Thyroid gland (tissue), 4 donors: ENCODE data around the gene CYTH1. TPM values are rescaled to one million over a fixed set of nuclear protein-coding genes. Genes with fewer than 3 reads are reported as not detected.

Source experiments
- DNase-seq, 2 donors: peaks; one replicate each; pipeline ENCODE4 v3.0.0-alpha.2; 2019
- H3K27ac ChIP-seq, 3 donors: fragments of 200-600 bp; sonication (generic); 1 replicate in 2 of 3; 2 replicates in 1 of 3; pipeline ENCODE4 v1.5.1; 2016 to 2019; ENCODE audit warnings: mild to moderate bottlenecking in 1 of 3, moderate library complexity in 1 of 3
- H3K27me3 ChIP-seq: fragments of 200-600 bp; sonication (generic); one replicate; pipeline ENCODE4 v1.5.1; 2019
- H3K36me3 ChIP-seq, 2 donors: fragments of 200-600 bp; sonication (generic); one replicate each; pipeline ENCODE4 v1.5.1; 2016 to 2019
- H3K4me1 ChIP-seq, 2 donors: fragments of 200-600 bp; sonication (generic); one replicate each; pipeline ENCODE4 v1.5.1; 2017 to 2019
- H3K4me3 ChIP-seq, 3 donors: fragments of 200-600 bp; sonication (generic); replicated peaks in 1 of 3; 1 replicate in 2 of 3; 2 replicates in 1 of 3; pipeline ENCODE4 v1.5.1; 2016; ENCODE audit warnings: mild to moderate bottlenecking in 1 of 3
- H3K9me3 ChIP-seq: fragments of 200-600 bp; sonication (generic); one replicate; pipeline ENCODE4 v1.5.1; 2017
- CTCF ChIP-seq, 6 experiments: fragments of 200-600 bp in 3 of 6; fragments of 450-650 bp in 3 of 6; sonication (generic) in 3 of 6; IDR thresholded peaks; one replicate each; pipeline ENCODE4 v1.5.1; 2016 to 2019; ENCODE audit warnings: antibody characterized with exemption in 6 of 6, mild to moderate bottlenecking in 2 of 6, inconsistent platforms in 1 of 6, moderate library complexity in 1 of 6
- POLR2A ChIP-seq, 2 donors: fragments of 450-650 bp; IDR thresholded peaks; one replicate each; pipeline ENCODE4 v1.6.1; 2017; ENCODE audit warnings: antibody characterized with exemption in 2 of 2, mild to moderate bottlenecking in 2 of 2, moderate library complexity in 1 of 2
- WGBS, 2 donors: methylation state at CpG; one replicate each; pipeline ENCODE4 v1.1.5; 2017; 5-methylcytosine and 5-hydroxymethylcytosine counted together
- intact Hi-C: fragments of 100-400 bp; cut with DNase I; formaldehyde crosslinking; loops from one replicate; pipeline ENCODE4 v1.15.1; 2023
- total RNA-seq, 4 donors: library from RNA; depleted of rRNA; stranded (reverse); fragments of >200 nt; gene quantifications; one replicate each; pipeline ENCODE4 v1.2.3, GENCODE V29; 2016

The CYTH1 gene
- total RNA-seq, 4 donors from 2014 or later: 69.0 to 94.5 (median 75.7) TPM

DNA sequence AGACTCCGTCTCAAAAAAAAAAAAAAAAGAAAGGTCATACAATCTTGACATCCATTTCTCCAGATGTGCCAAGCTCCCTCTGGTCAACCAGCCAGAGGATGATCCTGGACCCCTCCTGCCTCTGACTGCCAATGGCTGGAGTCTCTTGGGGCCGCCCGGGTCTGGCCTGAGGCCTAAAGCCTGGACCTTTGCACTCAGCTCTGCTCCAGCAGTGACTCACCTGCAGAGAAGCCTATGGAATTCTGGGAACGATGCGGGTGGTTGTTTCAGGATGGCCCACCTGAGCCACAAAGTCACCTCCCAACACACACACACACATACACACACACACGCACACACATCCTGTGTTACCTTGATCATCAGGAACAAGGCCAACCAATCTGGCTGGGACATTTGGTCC, 140.8 kb downstream of the CYTH1 start:
- intact Hi-C loops: no loop called here
- Histone ChIP-seq H3K27me3 (no peaks in the 10 kb centered on the region), H3K4me3 (no peak overlapping the region), H3K36me3 (no peaks in the 10 kb centered on the region), H3K9me3 (no peaks in the 10 kb centered on the region), H3K4me1 (no peaks in the 10 kb centered on the region), H3K27ac (no peak overlapping the region)
- TF ChIP-seq POLR2A (IDR thresholded peaks at IDR 0.05) (no peak), CTCF (IDR thresholded peaks at IDR 0.05) (no peak)
- WGBS, 2 donors: 95 to 97% methylated on average over 6 of the region's 6 CpGs
- DNase-seq: no peak

DNA sequence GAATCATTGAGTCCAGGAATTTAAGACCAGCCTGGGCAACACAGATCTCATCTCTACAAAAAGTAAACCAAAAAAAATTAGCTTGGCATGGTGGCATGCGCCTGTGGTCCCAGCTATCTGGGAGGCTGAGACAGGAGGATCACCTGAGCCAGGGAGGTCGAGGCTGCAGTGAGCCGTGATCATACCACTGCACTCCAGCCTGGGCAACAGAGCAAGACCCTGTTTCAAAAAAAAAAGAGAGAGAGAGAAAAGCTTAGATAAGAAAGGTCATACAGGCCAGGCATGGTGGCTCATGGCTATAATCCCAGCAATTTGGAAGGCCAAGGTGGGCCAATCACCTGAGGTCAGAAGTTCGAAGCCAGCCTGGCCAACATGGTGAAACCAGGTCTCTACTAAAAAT, 141.4 kb downstream of the CYTH1 start:
- Histone ChIP-seq H3K4me1 (no peaks in the 10 kb centered on the region), H3K27me3 (no peaks in the 10 kb centered on the region), H3K27ac (no peak overlapping the region), H3K9me3 (no peaks in the 10 kb centered on the region), H3K36me3 (no peaks in the 10 kb centered on the region), H3K4me3 (no peak overlapping the region)
- 65 to 85% methylated on average over 4 of the region's 4 CpGs for WGBS, 2 donors
- no peak for DNase-seq
- intact Hi-C loops: no loop called here
- TF ChIP-seq CTCF (IDR thresholded peaks at IDR 0.05): no peak
- TF ChIP-seq POLR2A (IDR thresholded peaks at IDR 0.05): no peak

GRCh38 chr17:78637643-78638420, 144.2 kb downstream of the CYTH1 start:
- TF ChIP-seq POLR2A (IDR thresholded peaks at IDR 0.05) (no peak), CTCF (IDR thresholded peaks at IDR 0.05) (no peak)
- intact Hi-C loops: no loop called here
- Histone ChIP-seq H3K9me3 (no peaks in the 10 kb centered on the region), H3K4me3 (no peak overlapping the region), H3K27me3 (no peaks in the 10 kb centered on the region), H3K27ac (no peak overlapping the region), H3K36me3 (no peaks in the 10 kb centered on the region), H3K4me1 (no peaks in the 10 kb centered on the region)
- DNase-seq: no peak
- 90 to 91% methylated on average over 16 of the region's 16 CpGs for WGBS, 2 donors

DNA sequence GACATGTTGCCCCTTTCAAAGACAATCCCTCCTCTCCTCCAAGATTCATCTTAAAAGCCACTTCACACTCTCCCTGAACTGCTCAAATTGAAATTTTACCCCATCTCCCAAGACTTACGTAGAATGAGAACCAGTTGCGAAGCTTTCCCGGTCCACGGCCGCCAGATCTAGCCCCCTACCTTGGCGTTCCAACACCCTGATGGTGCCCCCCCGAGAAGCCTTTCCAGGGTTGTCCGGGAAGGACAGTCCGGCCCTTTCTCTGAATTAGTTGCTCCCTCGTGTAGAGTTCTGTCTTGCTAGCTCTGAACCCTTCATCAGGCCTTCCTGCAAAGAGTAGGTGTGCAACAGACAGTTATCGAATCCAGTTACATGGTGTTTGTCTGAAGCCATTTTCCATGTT, 144.9 kb downstream of the CYTH1 start:
- DNase-seq: no peak
- no peaks in the 10 kb centered on the region for H3K36me3 ChIP-seq
- no peak overlapping the region for H3K4me3 ChIP-seq
- no peak for TF ChIP-seq CTCF (IDR thresholded peaks at IDR 0.05)
- TF ChIP-seq POLR2A (IDR thresholded peaks at IDR 0.05): no peak
- WGBS, 2 donors: 94% methylated on average over 10 to 11 of the region's 11 CpGs
- H3K4me1 ChIP-seq: no peaks in the 10 kb centered on the region
- H3K9me3 ChIP-seq: no peaks in the 10 kb centered on the region
- H3K27me3 ChIP-seq: no peaks in the 10 kb centered on the region
- intact Hi-C loops: no loop called here
- H3K27ac ChIP-seq: no peak overlapping the region

- H3K4me3 ChIP-seq: no peak overlapping the region
- WGBS, 2 donors: 89 to 94% methylated on average over 4 of the region's 4 CpGs
- H3K27ac ChIP-seq: no peak overlapping the region
- DNase-seq: no peak
- no peaks in the 10 kb centered on the region for H3K9me3 ChIP-seq
- H3K36me3 ChIP-seq: no peaks in the 10 kb centered on the region
- no peaks in the 10 kb centered on the region for H3K4me1 ChIP-seq
- intact Hi-C loops: no loop called here
- H3K27me3 ChIP-seq: no peaks in the 10 kb centered on the region
- no peak for TF ChIP-seq POLR2A (IDR thresholded peaks at IDR 0.05)
- no peak for TF ChIP-seq CTCF (IDR thresholded peaks at IDR 0.05)
These were observed 147.9 kb downstream of the CYTH1 start for GRCh38 chr17:78634154-78634553.
